Caco-2 (cell line): ENCODE data around the gene JAGN1. TPM values are rescaled to one million over a fixed set of nuclear protein-coding genes. Genes with fewer than 3 reads are reported as not detected.
"Not testable (repeated sequence)": the region's sequence is repeated elsewhere in the genome, so short reads cannot be mapped to it uniquely, and the experiment has no call there.

Experiments
- BruUV-seq: library from RNA; stranded (reverse); fragments of 400-500 nt; replicated peaks from 2 replicates; lab custom pipeline; 2021; lab: Mats Ljungman, UMichigan
- CTCF ChIA-PET: fragments of 300-600 bp; sonication (Branson Sonifier 250); formaldehyde crosslinking; loops from one replicate; lab custom pipeline; 2022; ENCODE audit warnings: antibody characterized with exemption; lab: Charles Lee
- POLR2A ChIA-PET: fragments of 300-600 bp; sonication (Branson Sonifier 250); formaldehyde crosslinking; loops from one replicate; lab custom pipeline; 2022; ENCODE audit warnings: antibody characterized with exemption; lab: Charles Lee
- DNase-seq, 2 experiments: peaks; one replicate each; pipeline versions ENCODE4 v3.0.0 to v3.0.0-alpha.2; 2020 to 2022
- H3K27me3 ChIP-seq: replicated peaks from 2 replicates; pipeline ENCODE4 v1.6.0; 2011; ENCODE audit warnings: low read length; ENCODE audit not compliant: control insufficient read depth, insufficient read depth
- H3K36me3 ChIP-seq: 2 replicates; pipeline ENCODE4 v1.5.1; 2011; ENCODE audit warnings: low read length; ENCODE audit not compliant: control insufficient read depth, insufficient read depth
- H3K4me1 ChIP-seq: fragments of 250-450 bp; sonication (Bioruptor Pico); 2 replicates; pipeline ENCODE4 v1.5.1; 2020; ENCODE audit warnings: mild to moderate bottlenecking
- H3K4me3 ChIP-seq: 2 replicates; pipeline ENCODE4 v1.5.1; 2011; ENCODE audit warnings: low read depth, mild to moderate bottlenecking, control low read depth, low read length
- H3K9me3 ChIP-seq: fragments of 250-450 bp; sonication (Bioruptor Pico); 2 replicates; pipeline ENCODE4 v1.5.1; 2020; ENCODE audit warnings: mild to moderate bottlenecking, moderate library complexity
- H3K27ac Mint-ChIP-seq: one replicate; pipeline ENCODE4 v1.8.0; 2022; ENCODE audit warnings: mixed read lengths; ENCODE audit not compliant: unreplicated experiment
- H3K27me3 Mint-ChIP-seq: one replicate; pipeline ENCODE4 v1.8.0; 2022; ENCODE audit warnings: mixed read lengths; ENCODE audit not compliant: insufficient read depth, unreplicated experiment
- H3K36me3 Mint-ChIP-seq: one replicate; pipeline ENCODE4 v1.8.0; 2022; ENCODE audit warnings: mild to moderate bottlenecking, mixed read lengths; ENCODE audit not compliant: insufficient read depth, unreplicated experiment
- H3K4me1 Mint-ChIP-seq: one replicate; pipeline ENCODE4 v1.8.0; 2022; ENCODE audit warnings: low read depth, mixed read lengths; ENCODE audit not compliant: unreplicated experiment
- H3K4me3 Mint-ChIP-seq: one replicate; pipeline ENCODE4 v1.8.0; 2022; ENCODE audit warnings: mild to moderate bottlenecking, moderate library complexity, mixed read lengths; ENCODE audit not compliant: unreplicated experiment
- H3K9me3 Mint-ChIP-seq: one replicate; pipeline ENCODE4 v1.8.0; 2022; ENCODE audit warnings: mixed read lengths; ENCODE audit not compliant: unreplicated experiment
- intact Hi-C: fragments of 100-400 bp; cut with micrococcal nuclease; formaldehyde crosslinking; loops from one replicate; pipeline ENCODE4 v1.10.0; 2022; ENCODE audit not compliant: unreplicated experiment
- total RNA-seq: library from RNA; stranded (reverse); gene quantifications from 2 replicates; pipeline ENCODE4 v1.2.3, GENCODE V29; 2022
- TF ChIP-seq, protein P1 (sequence below), 2 experiments: fragments of 200-600 bp in 1 of 2; IDR thresholded peaks; 1 replicate in 1 of 2; 2 replicates in 1 of 2; pipeline versions ENCODE4 v1.5.1 to v1.8.0; 2011 to 2022; ENCODE audit warnings: antibody characterized with exemption in 1 of 2, control low read depth in 1 of 2, inconsistent platforms in 1 of 2, low read depth in 1 of 2, low read length in 1 of 2, mild to moderate bottlenecking in 1 of 2, moderate library complexity in 1 of 2; ENCODE audit not compliant: insufficient read depth in 1 of 2, severe bottlenecking in 1 of 2, unreplicated experiment in 1 of 2

JAGN1 gene
- total RNA-seq, 1 experiment from 2014 or later, result 34.2 TPM

DNA sequence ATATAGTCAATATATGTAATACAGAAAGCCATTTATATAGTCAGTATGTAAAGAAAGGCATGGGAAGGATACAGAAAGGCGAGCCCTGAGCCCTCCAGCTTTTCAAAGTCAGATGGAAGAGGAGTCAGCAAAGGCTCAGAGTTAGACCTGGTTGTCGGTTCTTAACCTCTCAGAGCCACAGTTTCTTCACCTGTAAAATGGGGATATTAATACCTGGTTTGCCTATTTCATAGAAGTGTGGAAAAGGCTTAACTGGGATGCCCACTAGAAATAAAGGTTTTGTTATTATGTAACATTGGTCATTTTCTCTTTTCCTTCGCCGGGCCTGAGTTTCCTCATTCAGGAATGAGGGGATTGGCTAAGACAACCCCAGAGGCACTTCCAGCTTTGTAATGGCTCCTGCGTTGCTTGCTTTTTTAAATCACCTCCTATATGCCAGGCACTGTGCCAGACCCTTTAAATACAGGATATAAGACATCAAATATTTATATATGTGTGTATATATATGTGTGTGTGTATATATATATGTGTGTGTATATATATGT is 45.6 kb downstream of the JAGN1 start:
- peaks cover 8% of the 10 kb centered on the region for H3K4me1 Mint-ChIP-seq
- intact Hi-C loops, result no loop called here
- H3K27ac Mint-ChIP-seq, result no peak overlapping the region
- Histone ChIP-seq H3K4me3 (no peak overlapping the region), H3K4me1 (peaks cover 6% of the 10 kb centered on the region; the same call in 1 of the 2 replicates), H3K36me3 (peaks cover 1% of the 10 kb centered on the region; the same call in 1 of the 2 replicates), H3K9me3 (no peaks in the 10 kb centered on the region), H3K27me3 (no peaks in the 10 kb centered on the region)
- H3K9me3 Mint-ChIP-seq, result no peaks in the 10 kb centered on the region
- ChIA-PET CTCF (interaction anchor here (1.5 kb wide), 1 partner anchor 10 kb away, joined by 5 read pairs; no protein-coding TSS in a partner anchor), POLR2A (no interaction called here)
- no peak overlapping the region for H3K4me3 Mint-ChIP-seq
- no TSS peak for BruUV-seq
- no peaks in the 10 kb centered on the region for H3K27me3 Mint-ChIP-seq
- H3K36me3 Mint-ChIP-seq, result peaks cover 31% of the 10 kb centered on the region
- DNase-seq, result no peak
- TF ChIP-seq, protein P1, sequence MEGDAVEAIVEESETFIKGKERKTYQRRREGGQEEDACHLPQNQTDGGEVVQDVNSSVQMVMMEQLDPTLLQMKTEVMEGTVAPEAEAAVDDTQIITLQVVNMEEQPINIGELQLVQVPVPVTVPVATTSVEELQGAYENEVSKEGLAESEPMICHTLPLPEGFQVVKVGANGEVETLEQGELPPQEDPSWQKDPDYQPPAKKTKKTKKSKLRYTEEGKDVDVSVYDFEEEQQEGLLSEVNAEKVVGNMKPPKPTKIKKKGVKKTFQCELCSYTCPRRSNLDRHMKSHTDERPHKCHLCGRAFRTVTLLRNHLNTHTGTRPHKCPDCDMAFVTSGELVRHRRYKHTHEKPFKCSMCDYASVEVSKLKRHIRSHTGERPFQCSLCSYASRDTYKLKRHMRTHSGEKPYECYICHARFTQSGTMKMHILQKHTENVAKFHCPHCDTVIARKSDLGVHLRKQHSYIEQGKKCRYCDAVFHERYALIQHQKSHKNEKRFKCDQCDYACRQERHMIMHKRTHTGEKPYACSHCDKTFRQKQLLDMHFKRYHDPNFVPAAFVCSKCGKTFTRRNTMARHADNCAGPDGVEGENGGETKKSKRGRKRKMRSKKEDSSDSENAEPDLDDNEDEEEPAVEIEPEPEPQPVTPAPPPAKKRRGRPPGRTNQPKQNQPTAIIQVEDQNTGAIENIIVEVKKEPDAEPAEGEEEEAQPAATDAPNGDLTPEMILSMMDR (IDR thresholded peaks at IDR 0.05; ENCODE audit: insufficient read depth in 1 of 2, low read depth in 1 of 2, low read length in 1 of 2, severe bottlenecking in 1 of 2, unreplicated experiment in 1 of 2), result no peak

DNA sequence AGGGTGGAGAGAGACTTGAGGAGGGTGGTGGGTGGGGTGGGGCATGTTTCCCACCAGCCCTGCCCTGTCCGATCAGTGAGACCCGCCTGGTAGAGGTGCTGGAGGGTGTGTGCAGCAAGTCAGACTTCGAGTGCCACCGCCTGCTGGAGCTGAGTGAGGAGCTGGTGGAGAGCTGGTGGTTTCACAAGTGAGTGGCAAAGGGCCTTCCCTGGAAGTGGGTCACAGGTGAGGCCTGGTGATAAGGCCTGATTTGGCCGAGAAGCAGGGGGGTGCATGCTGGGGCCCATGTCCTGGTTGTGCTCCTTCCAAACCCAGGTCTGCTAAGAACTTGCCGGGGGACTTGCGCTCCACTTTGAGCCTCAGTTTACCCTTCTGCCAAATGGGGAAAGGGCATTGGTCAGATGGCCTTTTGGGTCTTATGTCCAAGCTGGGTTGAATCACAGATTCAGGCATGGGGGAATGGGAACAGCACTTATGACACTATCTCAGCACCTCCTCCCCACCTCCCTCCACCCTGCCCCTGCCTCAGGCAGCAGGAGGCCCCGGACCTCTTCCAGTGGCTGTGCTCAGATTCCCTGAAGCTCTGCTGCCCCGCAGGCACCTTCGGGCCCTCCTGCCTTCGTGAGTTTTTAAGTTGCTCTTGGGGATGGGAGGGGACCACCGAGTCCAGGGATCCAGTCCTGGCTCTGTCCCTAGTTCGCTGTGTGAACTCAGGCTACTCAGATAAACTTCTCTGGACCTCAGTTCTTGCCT is 47.3 kb downstream of the JAGN1 start:
- no peaks in the 10 kb centered on the region for H3K9me3 Mint-ChIP-seq
- CTCF ChIA-PET, result no interaction called here

DNA sequence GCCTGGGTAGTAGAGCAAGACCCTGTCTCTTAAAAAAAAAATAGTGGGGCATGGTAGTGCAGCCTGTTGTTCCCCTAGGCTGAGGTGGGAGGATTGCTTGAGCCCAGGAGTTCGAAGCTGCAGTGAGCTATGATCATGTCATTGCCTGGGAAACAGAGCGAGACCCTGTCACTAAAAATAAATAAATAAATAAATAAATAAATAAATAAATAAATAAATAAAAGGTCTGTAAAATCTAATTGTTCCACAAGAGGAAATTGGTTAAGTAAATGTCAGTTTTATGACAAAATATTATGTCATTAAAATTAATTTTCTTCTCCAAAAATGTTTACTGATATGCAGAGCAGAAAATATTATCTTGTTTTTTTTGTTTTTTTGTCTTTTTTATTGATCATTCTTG is 48.6 kb downstream of the JAGN1 start:
- TF ChIP-seq, protein P1 (IDR thresholded peaks at IDR 0.05; ENCODE audit: insufficient read depth in 1 of 2, low read depth in 1 of 2, low read length in 1 of 2, severe bottlenecking in 1 of 2, unreplicated experiment in 1 of 2), result no peak
- BruUV-seq, result no TSS peak

More for the DNA sequence above, 47.3 kb downstream of the JAGN1 start:
- intact Hi-C loops, result no loop called here
- TF ChIP-seq, protein P1 (IDR thresholded peaks at IDR 0.05; ENCODE audit: insufficient read depth in 1 of 2, low read depth in 1 of 2, low read length in 1 of 2, severe bottlenecking in 1 of 2, unreplicated experiment in 1 of 2), result no peak
- Histone ChIP-seq H3K4me3 (no peak overlapping the region), H3K9me3 (no peaks in the 10 kb centered on the region), H3K27me3 (no peaks in the 10 kb centered on the region), H3K4me1 (peaks cover 6% of the 10 kb centered on the region; the same call in 1 of the 2 replicates), H3K36me3 (peaks cover 1% of the 10 kb centered on the region; the same call in 1 of the 2 replicates)
- H3K36me3 Mint-ChIP-seq, result peaks cover 26% of the 10 kb centered on the region
- POLR2A ChIA-PET, result no interaction called here
- no peak overlapping the region for H3K4me3 Mint-ChIP-seq
- no peaks in the 10 kb centered on the region for H3K27me3 Mint-ChIP-seq
- H3K27ac Mint-ChIP-seq, result no peak overlapping the region
- H3K4me1 Mint-ChIP-seq, result peaks cover 8% of the 10 kb centered on the region
- DNase-seq, result no peak
- BruUV-seq, result no TSS peak

DNA sequence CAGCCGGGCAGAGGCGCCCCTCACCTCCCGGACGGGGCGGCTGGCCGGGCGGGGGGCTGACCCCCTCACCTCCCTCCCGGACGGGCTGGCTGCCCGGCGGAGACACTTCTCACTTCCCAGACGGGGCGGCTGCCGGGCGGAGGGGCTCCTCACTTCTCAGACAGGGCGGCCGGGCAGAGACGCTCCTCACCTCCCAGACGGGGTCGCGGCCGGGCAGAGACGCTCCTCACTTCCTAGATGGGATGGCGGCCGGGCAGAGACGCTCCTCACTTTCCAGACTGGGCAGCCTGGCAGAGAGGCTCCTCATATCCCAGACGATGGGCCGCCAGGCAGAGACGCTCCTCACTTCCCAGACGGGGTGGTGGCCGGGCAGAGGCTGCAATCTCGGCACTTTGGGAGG is 49.5 kb downstream of the JAGN1 start:
- POLR2A ChIA-PET, result not testable (repeated sequence)

More for the DNA sequence above, 48.6 kb downstream of the JAGN1 start:
- Histone ChIP-seq H3K9me3 (no peaks in the 10 kb centered on the region), H3K4me1 (peaks cover 6% of the 10 kb centered on the region; the same call in 1 of the 2 replicates), H3K4me3 (no peak overlapping the region), H3K36me3 (peaks cover 1% of the 10 kb centered on the region; the same call in 1 of the 2 replicates), H3K27me3 (no peaks in the 10 kb centered on the region)
- H3K4me1 Mint-ChIP-seq, result peaks cover 8% of the 10 kb centered on the region
- no peak overlapping the region for H3K4me3 Mint-ChIP-seq
- POLR2A ChIA-PET, result no interaction called here
- no peak overlapping the region for H3K27ac Mint-ChIP-seq
- no peak for DNase-seq
- intact Hi-C loops, result no loop called here
- CTCF ChIA-PET, result no interaction called here
- no peaks in the 10 kb centered on the region for H3K27me3 Mint-ChIP-seq
- no peaks in the 10 kb centered on the region for H3K9me3 Mint-ChIP-seq
- H3K36me3 Mint-ChIP-seq, result peaks cover 13% of the 10 kb centered on the region

More for the DNA sequence above, 49.5 kb downstream of the JAGN1 start:
- H3K27me3 Mint-ChIP-seq, H3K36me3 ChIP-seq, intact Hi-C loops, DNase-seq, CTCF ChIA-PET, H3K9me3 Mint-ChIP-seq, H3K36me3 Mint-ChIP-seq, H3K4me3 Mint-ChIP-seq, H3K4me3 ChIP-seq, H3K27me3 ChIP-seq, H3K27ac Mint-ChIP-seq, H3K4me1 Mint-ChIP-seq, BruUV-seq, H3K4me1 ChIP-seq, H3K9me3 ChIP-seq: not testable (repeated sequence)
